Caco-2 (cell line): Measurements from ENCODE around the gene CSF2RB. TPM values are rescaled to one million over a fixed set of nuclear protein-coding genes. Genes with fewer than 3 reads are reported as not detected.
A peak's percentile ranks its signal among the peaks of the same experiment; 100 is the strongest.

Experiments
- Bru-seq: library from RNA; stranded (reverse); fragments of 400-500 nt; gene quantifications from one replicate; lab custom pipeline; 2021; lab: Mats Ljungman, UMichigan
- BruChase-seq, 2 experiments: library from RNA; stranded (reverse); fragments of 400-500 nt; gene quantifications; one replicate each; lab custom pipeline; 2021; lab: Mats Ljungman, UMichigan
- BruUV-seq: library from RNA; stranded (reverse); fragments of 400-500 nt; replicated peaks from 2 replicates; lab custom pipeline; 2021; lab: Mats Ljungman, UMichigan
- CTCF ChIA-PET: fragments of 300-600 bp; sonication (Branson Sonifier 250); formaldehyde crosslinking; loops from one replicate; lab custom pipeline; 2022; ENCODE audit warnings: antibody characterized with exemption; lab: Charles Lee
- POLR2A ChIA-PET: fragments of 300-600 bp; sonication (Branson Sonifier 250); formaldehyde crosslinking; loops from one replicate; lab custom pipeline; 2022; ENCODE audit warnings: antibody characterized with exemption; lab: Charles Lee
- DNase-seq, 2 experiments: peaks; one replicate each; pipeline versions ENCODE4 v3.0.0 to v3.0.0-alpha.2; 2020 to 2022
- H3K27me3 ChIP-seq: replicated peaks from 2 replicates; pipeline ENCODE4 v1.6.0; 2011; ENCODE audit warnings: low read length; ENCODE audit not compliant: control insufficient read depth, insufficient read depth
- H3K36me3 ChIP-seq: 2 replicates; pipeline ENCODE4 v1.5.1; 2011; ENCODE audit warnings: low read length; ENCODE audit not compliant: control insufficient read depth, insufficient read depth
- H3K4me1 ChIP-seq: fragments of 250-450 bp; sonication (Bioruptor Pico); 2 replicates; pipeline ENCODE4 v1.5.1; 2020; ENCODE audit warnings: mild to moderate bottlenecking
- H3K4me3 ChIP-seq: 2 replicates; pipeline ENCODE4 v1.5.1; 2011; ENCODE audit warnings: low read depth, mild to moderate bottlenecking, control low read depth, low read length
- H3K9me3 ChIP-seq: fragments of 250-450 bp; sonication (Bioruptor Pico); 2 replicates; pipeline ENCODE4 v1.5.1; 2020; ENCODE audit warnings: mild to moderate bottlenecking, moderate library complexity
- H3K27ac Mint-ChIP-seq: one replicate; pipeline ENCODE4 v1.8.0; 2022; ENCODE audit warnings: mixed read lengths; ENCODE audit not compliant: unreplicated experiment
- H3K27me3 Mint-ChIP-seq: one replicate; pipeline ENCODE4 v1.8.0; 2022; ENCODE audit warnings: mixed read lengths; ENCODE audit not compliant: insufficient read depth, unreplicated experiment
- H3K36me3 Mint-ChIP-seq: one replicate; pipeline ENCODE4 v1.8.0; 2022; ENCODE audit warnings: mild to moderate bottlenecking, mixed read lengths; ENCODE audit not compliant: insufficient read depth, unreplicated experiment
- H3K4me1 Mint-ChIP-seq: one replicate; pipeline ENCODE4 v1.8.0; 2022; ENCODE audit warnings: low read depth, mixed read lengths; ENCODE audit not compliant: unreplicated experiment
- H3K4me3 Mint-ChIP-seq: one replicate; pipeline ENCODE4 v1.8.0; 2022; ENCODE audit warnings: mild to moderate bottlenecking, moderate library complexity, mixed read lengths; ENCODE audit not compliant: unreplicated experiment
- H3K9me3 Mint-ChIP-seq: one replicate; pipeline ENCODE4 v1.8.0; 2022; ENCODE audit warnings: mixed read lengths; ENCODE audit not compliant: unreplicated experiment
- intact Hi-C: fragments of 100-400 bp; cut with micrococcal nuclease; formaldehyde crosslinking; loops from one replicate; pipeline ENCODE4 v1.10.0; 2022; ENCODE audit not compliant: unreplicated experiment
- long read RNA-seq: library from polyadenylated mRNA; stranded (forward); transcript quantifications from one replicate; pipeline ENCODE4 v2.0.0, GENCODE V29; 2022
- total RNA-seq: library from RNA; stranded (reverse); gene quantifications from 2 replicates; pipeline ENCODE4 v1.2.3, GENCODE V29; 2022
- TF ChIP-seq, protein P1 (sequence below), 2 experiments: fragments of 200-600 bp in 1 of 2; IDR thresholded peaks; 1 replicate in 1 of 2; 2 replicates in 1 of 2; pipeline versions ENCODE4 v1.5.1 to v1.8.0; 2011 to 2022; ENCODE audit warnings: antibody characterized with exemption in 1 of 2, control low read depth in 1 of 2, inconsistent platforms in 1 of 2, low read depth in 1 of 2, low read length in 1 of 2, mild to moderate bottlenecking in 1 of 2, moderate library complexity in 1 of 2; ENCODE audit not compliant: insufficient read depth in 1 of 2, severe bottlenecking in 1 of 2, unreplicated experiment in 1 of 2

The CSF2RB gene
- total RNA-seq (not detected in 2 replicates), Bru-seq, nascent RNA (percentile 3 among the genes with signal in this experiment), BruChase-seq, experiment 1, labeled RNA remaining after a 2-hour chase (percentile 3 among the genes with signal in this experiment), BruChase-seq, experiment 2, labeled RNA remaining after a 6-hour chase (percentile 4 among the genes with signal in this experiment)
- long read RNA-seq, result 0 reads

DNA sequence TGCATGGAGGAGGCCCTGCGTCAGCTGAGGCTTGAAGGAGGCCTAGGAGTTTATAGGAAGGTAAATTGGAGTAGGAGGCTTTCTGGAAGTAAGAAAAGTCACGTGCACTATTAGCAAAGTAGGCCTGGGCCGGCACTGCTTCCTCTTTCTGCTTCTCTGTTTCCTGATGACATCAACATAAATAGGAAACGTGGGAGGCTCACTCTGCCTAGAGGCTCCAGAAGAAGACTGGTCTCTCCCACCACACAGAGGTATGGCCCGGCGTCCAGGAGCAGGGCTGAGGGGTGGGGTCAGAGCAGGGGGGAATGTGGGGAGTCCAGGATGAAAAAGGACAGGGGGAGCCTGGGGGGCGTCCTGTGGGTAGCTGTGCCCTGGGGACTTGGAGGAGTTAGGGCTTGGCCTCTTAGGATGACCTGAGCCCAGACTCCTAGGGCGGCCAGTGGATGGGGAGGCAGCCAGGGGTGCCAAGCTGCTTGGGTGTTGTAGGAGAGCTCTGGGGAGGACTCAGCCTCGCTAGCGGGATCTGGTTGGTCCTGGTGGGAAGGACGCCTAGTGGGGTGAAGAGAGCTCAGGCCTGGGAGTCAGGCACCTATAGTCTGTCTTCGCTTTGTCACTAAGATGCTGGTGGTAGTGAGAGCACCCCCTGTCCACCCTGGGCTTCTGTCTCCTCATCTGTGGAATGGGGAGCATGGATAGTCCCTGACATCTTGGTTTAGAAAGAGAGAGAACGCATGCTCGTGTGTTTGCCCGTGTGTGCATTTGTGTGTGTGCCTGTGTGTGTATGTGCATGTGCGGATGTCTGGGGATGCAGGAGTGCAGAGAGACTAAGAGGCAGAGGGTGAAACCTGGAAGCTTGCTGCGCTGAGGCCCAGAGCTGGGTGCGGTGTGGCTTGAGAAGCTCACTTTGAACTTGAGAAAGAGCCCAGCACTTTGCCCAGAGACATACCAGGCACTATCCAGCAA lies at the start of gene CSF2RB:
TSS of gene CSF2RB (plus strand) at position 202 of the 963 bp plus-strand sequence. CDS start 8,580 bp downstream, outside the sequence.
- TF ChIP-seq, protein P1, sequence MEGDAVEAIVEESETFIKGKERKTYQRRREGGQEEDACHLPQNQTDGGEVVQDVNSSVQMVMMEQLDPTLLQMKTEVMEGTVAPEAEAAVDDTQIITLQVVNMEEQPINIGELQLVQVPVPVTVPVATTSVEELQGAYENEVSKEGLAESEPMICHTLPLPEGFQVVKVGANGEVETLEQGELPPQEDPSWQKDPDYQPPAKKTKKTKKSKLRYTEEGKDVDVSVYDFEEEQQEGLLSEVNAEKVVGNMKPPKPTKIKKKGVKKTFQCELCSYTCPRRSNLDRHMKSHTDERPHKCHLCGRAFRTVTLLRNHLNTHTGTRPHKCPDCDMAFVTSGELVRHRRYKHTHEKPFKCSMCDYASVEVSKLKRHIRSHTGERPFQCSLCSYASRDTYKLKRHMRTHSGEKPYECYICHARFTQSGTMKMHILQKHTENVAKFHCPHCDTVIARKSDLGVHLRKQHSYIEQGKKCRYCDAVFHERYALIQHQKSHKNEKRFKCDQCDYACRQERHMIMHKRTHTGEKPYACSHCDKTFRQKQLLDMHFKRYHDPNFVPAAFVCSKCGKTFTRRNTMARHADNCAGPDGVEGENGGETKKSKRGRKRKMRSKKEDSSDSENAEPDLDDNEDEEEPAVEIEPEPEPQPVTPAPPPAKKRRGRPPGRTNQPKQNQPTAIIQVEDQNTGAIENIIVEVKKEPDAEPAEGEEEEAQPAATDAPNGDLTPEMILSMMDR (IDR thresholded peaks at IDR 0.05; ENCODE audit: insufficient read depth in 1 of 2, low read depth in 1 of 2, low read length in 1 of 2, severe bottlenecking in 1 of 2, unreplicated experiment in 1 of 2), result no peak
- ChIA-PET POLR2A (no interaction called here), CTCF (no interaction called here)
- Histone ChIP-seq H3K9me3 (no peaks in the 10 kb centered on the region), H3K4me1 (no peaks in the 10 kb centered on the region), H3K27me3 (no peaks in the 10 kb centered on the region), H3K4me3 (no peak within 1 kb of the TSS), H3K36me3 (no peaks in the 10 kb centered on the region)
- BruUV-seq, result no TSS peak
- H3K4me3 Mint-ChIP-seq, result no peak within 1 kb of the TSS
- H3K27me3 Mint-ChIP-seq, result peaks cover 21% of the 10 kb centered on the region
- no peaks in the 10 kb centered on the region for H3K4me1 Mint-ChIP-seq
- no peak for DNase-seq
- no peaks in the 10 kb centered on the region for H3K9me3 Mint-ChIP-seq
- peaks cover 5% of the 10 kb centered on the region for H3K36me3 Mint-ChIP-seq
- intact Hi-C loops, result no loop called here
- no peak within 1 kb of the TSS for H3K27ac Mint-ChIP-seq

DNA sequence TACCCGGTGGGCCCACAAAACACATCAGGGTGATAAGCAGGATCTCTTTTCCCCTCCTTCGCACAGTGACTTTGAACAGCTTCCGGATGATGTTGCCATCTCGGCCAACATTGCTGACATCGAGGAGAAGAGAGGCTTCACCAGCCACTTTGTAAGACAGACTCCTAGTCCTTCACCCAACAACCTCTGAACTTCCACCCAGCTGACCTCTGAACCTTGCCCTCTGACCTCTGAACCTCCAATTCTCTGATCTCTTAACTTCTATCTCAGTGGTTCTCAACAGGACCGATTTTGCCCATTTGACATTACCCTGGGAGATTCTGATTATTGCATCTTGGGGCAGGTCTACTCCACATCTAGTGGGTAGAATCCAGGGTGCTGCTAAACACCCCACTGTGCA lies 49.4 kb upstream of the CSF2RB start:
- no peaks in the 10 kb centered on the region for H3K9me3 ChIP-seq
- no peak overlapping the region for H3K4me3 ChIP-seq
- no peaks in the 10 kb centered on the region for H3K36me3 Mint-ChIP-seq
- no peak overlapping the region for H3K27ac Mint-ChIP-seq
- H3K27me3 ChIP-seq, result no peaks in the 10 kb centered on the region
- H3K9me3 Mint-ChIP-seq, result no peaks in the 10 kb centered on the region
- intact Hi-C loops, result loop anchor here (10.0 kb wide), 1 partner anchor 61 kb away; no protein-coding TSS in a partner anchor
- H3K4me1 ChIP-seq, result no peaks in the 10 kb centered on the region
- TF ChIP-seq, protein P1 (IDR thresholded peaks at IDR 0.05; ENCODE audit: insufficient read depth in 1 of 2, low read depth in 1 of 2, low read length in 1 of 2, severe bottlenecking in 1 of 2, unreplicated experiment in 1 of 2), result no peak
- no peaks in the 10 kb centered on the region for H3K36me3 ChIP-seq
- H3K27me3 Mint-ChIP-seq, result peaks cover 16% of the 10 kb centered on the region
- H3K4me3 Mint-ChIP-seq, result no peak overlapping the region
- ChIA-PET CTCF (no interaction called here), POLR2A (no interaction called here)
- BruUV-seq, result no TSS peak
- DNase-seq, result no peak
- no peaks in the 10 kb centered on the region for H3K4me1 Mint-ChIP-seq

DNA sequence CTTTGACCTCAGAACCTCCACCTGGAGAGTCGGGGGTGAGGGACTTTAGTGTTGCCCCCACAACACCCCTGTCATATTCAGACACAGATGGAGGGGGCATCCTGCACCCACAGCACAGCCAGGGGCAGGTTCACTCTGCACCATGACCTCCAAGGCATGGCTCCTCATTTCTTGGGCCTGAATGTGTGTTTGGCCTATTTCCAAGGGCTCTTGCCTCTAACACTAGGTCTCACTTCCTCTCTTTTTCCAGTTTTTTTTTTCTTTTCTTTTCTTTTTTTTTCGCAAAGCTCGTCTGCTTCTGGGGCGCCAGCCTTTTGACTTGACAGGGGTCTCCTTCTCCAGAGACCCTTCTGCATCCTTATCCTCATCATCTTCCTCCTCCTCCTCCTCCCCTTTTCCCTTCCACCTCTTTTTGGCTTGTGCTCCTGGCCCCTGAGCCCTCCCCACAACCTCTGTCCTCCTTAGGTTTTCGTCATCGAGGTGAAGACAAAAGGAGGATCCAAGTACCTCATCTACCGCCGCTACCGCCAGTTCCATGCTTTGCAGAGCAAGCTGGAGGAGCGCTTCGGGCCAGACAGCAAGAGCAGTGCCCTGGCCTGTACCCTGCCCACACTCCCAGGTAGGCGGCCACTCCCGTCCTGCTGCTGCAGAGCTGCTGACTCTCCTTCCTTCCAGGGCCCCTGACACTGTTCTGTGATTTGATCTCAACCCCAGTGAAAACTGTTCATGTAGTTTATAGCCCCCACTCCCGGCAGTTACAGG lies 48.8 kb upstream of the CSF2RB start:
- ChIA-PET POLR2A (no interaction called here), CTCF (no interaction called here)
- TF ChIP-seq, protein P1 (IDR thresholded peaks at IDR 0.05; ENCODE audit: insufficient read depth in 1 of 2, low read depth in 1 of 2, low read length in 1 of 2, severe bottlenecking in 1 of 2, unreplicated experiment in 1 of 2), result no peak
- Histone ChIP-seq H3K9me3 (no peaks in the 10 kb centered on the region), H3K4me3 (no peak overlapping the region), H3K4me1 (no peaks in the 10 kb centered on the region), H3K27me3 (no peaks in the 10 kb centered on the region), H3K36me3 (no peaks in the 10 kb centered on the region)
- H3K4me3 Mint-ChIP-seq, result no peak overlapping the region
- no peaks in the 10 kb centered on the region for H3K36me3 Mint-ChIP-seq
- DNase-seq, result no peak
- peaks cover 16% of the 10 kb centered on the region for H3K27me3 Mint-ChIP-seq
- no peaks in the 10 kb centered on the region for H3K9me3 Mint-ChIP-seq
- intact Hi-C loops, result loop anchor here (10.0 kb wide), 1 partner anchor 60 kb away; no protein-coding TSS in a partner anchor
- no TSS peak for BruUV-seq
- no peak overlapping the region for H3K27ac Mint-ChIP-seq
- H3K4me1 Mint-ChIP-seq, result no peaks in the 10 kb centered on the region
